GM19455 (cell line): ENCODE data around the gene FNBP1.
A peak's percentile ranks its signal among the peaks of the same experiment; 100 is the strongest.

Experiments used
- ATAC-seq: cut with Tn5 transposase; IDR thresholded peaks from one replicate; pipeline ENCODE4 v1.9.1; 2021; ENCODE audit not compliant: unreplicated experiment

Gene FNBP1

DNA sequence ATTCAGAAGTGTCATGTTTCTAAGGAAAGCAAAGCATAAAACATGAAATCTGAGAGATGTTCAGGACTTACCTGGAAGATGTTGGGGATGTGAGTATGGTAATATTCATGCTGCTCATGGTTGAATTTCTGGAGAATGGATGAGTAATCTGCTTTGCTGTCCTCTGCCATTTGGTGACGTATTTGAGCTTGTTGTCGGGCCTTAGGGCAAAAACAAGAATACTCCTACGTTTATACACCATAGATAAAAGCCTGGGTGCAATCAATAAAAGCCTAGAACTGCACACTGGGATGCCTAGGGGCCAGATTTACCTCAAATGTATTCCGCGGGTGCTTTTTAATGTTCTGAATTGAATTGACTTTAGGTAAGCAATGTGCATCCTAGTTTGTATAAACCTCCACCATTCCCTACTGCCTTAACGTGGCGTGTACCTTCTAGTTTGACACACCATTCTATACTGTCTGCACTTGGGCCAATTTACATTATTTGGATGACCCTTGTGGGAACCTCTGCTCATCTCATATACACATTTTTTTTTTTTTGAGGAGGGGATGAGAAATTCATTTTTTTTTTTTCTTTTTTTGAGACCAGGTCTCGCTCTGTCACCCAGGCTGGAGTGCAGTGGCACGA lies 113.4 kb downstream of the FNBP1 start:
- no peak for ATAC-seq

DNA sequence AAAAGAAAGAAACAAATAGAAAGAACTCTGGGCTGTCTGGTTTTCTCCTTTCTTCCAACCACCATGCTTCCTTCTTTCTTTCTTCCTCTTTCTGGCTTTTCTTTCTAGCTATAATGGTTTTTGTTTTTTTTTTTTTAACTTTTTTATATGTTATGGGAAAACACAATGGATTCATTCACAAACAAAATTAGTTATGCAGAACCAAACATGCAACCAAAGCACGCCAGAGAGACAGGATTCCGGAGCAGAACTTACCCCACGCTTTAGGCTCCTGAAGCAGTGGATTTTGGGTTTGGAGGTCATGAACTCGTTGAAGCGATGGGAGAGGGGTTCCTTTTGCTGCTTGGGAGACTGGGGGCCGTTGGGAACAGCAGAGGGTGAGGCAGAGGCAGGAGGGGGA lies 119.4 kb downstream of the FNBP1 start:
- ATAC-seq = no peak

DNA sequence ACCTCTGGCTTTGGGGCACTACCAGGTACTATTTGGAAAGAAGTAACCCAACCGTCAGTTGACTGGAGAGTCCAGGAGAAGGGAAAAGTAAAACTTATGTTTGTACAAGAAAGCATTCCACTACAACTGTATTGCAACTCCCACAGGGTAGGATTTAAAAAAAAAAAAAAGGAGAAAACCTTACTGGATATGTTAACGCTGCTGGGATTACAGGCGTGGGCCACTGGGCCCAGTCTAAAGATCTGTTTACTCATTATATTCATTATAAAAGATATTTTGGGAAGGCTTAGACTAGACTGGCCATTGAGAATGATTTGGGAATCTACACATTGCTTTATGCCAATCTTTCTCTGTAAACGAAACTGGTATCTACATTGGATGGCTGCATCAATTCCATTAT lies 121.1 kb downstream of the FNBP1 start:
- no peak for ATAC-seq

DNA sequence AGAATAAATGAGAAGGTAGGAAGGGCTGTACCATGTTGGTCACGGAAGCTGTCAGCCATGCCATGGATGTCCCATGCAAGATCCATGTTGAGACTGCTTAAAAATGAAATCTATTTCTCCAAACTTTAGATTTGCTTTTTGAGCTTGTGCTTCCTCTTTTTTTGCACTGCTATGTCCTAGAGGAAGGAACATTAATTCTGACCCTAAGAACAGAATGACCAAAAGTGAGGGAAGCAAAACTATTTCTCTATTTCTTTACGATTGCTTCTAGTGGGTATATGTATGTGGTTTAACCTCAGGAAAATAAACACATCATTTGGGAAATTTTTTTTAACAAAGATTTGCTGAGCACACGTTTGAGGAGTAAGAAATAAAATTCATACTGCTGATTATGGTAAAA lies 123.1 kb downstream of the FNBP1 start:
- ATAC-seq = no peak

DNA sequence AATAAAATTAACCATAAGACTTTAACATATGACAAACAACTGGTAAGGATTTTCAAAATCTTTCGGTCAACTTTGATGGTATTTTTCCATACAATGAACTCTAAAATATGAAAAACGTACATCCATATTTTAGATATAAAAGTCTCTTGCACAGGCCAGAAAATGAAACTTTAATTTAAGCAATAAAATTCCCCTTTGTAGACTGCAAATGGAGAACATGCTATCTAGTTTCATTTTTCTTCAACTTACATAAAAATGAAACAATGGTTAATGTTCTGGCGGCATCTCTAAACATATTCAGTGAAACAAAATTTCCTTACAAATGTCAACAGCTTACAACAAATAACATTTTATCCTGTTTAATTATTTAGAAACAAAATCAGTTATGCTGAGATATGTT lies 123.7 kb downstream of the FNBP1 start:
- no peak for ATAC-seq

DNA sequence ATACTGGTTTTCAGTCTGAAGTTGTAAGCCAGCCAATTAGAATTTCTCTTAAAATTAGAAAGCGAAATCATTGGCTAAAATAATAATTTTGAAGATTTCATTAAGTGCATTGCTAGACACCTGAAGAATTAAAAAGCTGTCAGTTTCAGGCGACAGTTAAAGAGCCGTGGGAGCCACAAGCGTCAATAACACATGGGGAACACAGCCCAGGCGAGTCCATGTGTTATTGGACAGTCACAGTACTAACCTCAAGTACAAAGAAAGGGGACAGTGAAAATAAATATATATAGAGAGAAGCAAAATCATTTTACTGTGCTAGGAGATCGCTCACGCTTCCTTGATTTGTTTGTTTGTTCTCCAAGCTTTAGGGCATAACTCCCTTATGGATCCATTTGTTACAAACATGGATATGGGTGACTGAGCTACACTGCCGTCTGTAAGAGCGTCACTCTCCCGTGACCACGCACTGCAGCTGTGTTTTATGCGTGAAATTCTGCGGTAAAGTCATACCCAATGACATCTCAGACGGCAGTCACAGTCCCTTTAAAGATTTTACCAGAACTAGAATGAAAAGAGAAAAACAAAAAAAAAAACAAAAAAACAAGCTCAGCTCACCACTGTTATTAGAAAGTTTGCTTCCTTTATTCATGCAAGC lies 124.6 kb downstream of the FNBP1 start:
- ATAC-seq = no peak

DNA sequence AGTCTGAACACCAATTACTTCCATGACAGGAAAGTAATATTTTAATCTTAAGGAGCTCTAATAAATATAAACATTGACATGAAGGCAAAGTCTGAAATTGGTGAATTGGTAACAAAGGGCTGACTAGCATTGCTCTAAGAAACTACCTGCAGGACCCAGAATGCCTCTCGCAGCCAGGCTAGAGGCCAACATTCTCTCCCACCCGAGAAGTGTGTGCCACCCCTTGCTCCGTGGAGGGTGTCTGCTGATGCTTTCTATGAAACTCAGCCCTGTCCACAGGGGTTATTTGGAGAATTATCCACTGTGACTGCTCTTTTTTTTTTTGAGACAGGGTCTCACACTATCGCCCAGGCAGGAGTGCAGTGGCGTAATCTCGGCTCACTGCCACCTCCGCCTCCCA lies 126.3 kb downstream of the FNBP1 start:
- no peak for ATAC-seq

DNA sequence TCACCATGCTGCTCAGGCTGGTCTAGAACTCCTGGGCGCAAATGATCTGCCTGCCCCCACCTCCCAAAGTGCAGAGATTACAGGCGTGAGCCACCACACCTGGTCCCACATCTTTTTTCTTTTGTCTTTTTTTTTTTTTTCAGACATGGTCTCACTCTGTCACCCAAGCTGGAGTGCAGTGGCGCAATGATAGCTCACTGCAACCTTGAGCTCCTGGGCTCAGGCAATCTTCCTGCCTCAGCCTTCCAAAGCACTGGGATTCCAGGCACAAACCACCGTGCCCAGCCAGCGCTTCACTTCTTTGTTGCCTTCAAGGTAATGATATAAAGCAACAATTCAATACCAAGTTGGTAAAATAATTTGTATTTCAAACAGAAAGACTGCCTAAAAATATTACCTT lies 128.9 kb downstream of the FNBP1 start:
- ATAC-seq = no peak

DNA sequence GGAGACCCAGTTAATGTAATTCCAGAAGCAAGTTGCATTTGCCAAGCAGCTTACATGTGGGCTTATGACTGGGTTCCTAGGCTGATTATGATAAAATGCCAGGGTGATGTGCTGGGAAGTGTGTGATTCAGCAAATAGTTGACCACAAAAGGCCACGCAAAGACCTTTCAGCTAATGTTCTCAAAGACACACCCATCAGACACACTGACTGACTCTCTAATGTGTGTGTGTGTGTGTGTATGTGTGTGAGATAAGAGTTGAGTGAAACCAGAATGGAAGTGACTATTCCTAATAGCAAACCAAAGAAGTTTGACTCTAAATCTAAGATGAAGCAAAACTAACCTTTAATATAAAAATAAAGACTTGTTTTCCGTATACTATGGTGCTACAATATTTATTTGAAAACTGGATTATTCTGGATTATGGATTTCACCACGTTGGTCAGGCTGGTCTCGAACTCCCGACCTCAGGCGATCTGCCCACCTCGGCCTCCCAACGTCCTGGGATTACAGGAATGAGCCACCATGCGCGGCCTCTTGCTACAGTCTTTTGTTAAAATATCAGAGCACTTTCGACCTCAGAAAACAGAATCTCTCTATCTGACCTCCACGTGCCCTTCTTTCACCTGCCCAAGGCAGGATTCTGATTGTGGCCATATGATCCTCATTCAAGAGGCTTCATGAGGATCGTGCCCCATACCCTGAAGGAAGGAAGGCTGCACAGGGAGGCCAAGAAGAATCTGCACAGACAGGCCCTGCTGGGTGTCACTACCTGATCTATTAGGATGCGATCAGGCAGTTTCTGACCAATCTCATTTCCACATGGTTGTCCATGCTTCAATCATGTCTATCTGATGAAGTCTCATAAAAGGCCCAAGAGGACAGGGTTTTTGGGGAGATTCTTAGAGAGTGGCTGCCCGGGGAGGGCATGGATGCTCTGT lies 132.1 kb downstream of the FNBP1 start:
- ATAC-seq = no peak

DNA sequence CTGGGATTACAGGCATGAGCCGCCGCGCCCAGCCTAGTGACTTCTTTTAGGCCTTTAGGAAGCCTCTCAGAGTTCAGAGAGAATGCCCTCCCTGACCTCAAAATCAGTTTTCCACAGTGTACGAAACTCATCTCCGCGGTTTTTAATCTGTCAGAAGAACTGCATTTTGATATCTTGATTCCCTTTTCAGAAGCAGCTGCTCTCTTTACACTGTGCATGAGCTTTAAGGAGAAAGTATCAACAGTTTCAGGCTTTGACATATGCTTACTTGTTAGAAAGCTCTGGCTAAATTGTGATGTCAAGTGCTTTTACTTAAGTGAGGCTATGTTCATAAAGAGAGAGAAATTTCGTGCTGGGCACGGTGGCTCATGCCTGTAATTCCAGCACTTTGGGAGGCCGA lies 133.1 kb downstream of the FNBP1 start:
- ATAC-seq = no peak

DNA sequence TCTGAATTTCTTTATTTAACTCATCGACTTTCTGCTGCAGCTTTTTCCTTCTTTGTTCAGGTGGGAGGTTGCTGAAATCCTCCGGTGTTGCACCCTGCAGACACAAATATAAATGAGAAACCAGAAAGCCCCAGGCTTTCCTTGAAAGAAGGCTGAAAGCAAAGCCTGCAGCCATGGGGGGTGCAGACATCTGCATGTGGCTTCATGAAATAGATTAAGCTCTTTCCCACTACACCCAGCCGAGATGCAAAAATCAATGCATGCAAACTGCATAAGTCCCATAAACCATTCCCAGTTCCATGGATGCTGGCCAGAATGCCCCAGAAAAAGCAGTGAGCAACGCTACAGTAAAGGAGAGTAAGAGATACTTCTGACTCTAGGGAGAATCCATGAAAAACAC lies 134.1 kb downstream of the FNBP1 start:
- ATAC-seq = no peak

DNA sequence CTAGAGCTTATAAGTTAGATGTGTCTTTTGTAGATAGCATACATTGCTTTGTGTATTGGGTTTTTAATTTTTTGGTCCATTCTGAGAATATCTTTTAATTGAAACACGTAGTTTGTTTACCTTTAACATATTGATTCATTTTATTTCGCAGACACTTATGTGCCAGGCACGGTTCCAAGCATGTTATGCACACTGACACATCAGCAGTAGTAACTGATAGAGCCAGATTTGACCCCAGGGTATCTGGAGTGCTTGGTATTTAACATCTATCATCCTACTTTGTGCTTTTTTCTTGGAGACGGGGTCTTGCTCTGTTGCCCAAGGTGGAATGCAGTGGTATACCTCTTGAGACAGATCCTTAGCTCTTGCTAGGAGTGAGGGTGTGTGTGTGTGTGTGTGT lies 135.8 kb downstream of the FNBP1 start:
- ATAC-seq = no peak

DNA sequence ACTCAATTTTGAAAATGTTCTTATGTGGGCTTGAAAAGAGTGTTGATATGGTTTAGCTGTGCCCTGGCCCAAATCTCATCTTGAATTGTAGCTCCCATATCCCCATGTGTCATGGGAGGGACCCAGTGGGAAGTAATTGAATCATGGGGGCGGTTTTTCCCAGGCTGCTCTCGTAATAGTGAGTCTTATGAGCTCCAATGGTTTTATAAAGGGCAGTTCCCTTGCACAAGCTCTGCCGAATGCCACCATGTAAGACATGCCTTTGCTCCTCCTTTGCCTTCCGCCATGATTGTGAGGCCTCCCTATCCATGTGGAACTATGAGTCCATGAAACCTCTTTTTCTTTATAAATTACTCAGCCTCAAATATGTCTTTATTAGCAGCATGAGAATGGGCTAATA lies 136.7 kb downstream of the FNBP1 start:
- ATAC-seq = no peak

DNA sequence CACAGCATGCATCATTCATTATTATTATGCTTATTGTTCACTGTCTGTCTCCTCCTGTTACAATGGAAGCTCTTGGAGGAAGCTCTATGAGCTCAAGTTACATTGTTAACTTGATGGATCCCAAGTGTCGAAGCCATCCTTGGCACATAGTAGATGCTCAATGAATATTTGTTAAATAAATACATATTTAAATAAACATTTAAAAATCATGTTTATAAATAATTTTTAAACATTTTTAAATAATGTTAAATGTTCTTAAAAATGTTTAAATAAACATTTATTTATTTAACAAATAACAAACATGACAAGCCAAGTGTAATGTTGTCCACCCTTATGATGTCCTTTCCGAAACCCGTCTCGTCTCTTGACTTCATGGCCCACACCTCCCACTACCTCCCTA lies 138.3 kb downstream of the FNBP1 start:
- no peak for ATAC-seq

DNA sequence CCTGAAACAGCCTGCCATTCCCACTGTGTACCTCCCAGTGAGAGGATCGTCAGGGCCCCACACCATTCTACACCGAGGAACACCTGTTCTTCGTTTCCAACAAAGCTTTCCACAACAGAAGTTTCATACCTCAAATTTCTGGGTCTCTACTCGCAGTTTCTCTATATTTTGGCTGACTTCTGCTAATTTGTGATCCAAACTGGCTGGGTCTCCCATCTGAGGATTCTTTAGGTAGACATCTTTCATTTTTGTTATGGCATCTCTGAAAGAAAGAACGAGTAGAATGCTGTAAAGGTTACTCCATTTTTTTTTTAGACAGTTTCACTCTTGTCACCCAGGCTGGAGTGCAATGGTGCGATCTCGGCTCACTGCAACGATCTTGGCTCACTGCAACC lies 140.3 kb downstream of the FNBP1 start:
- no peak for ATAC-seq

DNA sequence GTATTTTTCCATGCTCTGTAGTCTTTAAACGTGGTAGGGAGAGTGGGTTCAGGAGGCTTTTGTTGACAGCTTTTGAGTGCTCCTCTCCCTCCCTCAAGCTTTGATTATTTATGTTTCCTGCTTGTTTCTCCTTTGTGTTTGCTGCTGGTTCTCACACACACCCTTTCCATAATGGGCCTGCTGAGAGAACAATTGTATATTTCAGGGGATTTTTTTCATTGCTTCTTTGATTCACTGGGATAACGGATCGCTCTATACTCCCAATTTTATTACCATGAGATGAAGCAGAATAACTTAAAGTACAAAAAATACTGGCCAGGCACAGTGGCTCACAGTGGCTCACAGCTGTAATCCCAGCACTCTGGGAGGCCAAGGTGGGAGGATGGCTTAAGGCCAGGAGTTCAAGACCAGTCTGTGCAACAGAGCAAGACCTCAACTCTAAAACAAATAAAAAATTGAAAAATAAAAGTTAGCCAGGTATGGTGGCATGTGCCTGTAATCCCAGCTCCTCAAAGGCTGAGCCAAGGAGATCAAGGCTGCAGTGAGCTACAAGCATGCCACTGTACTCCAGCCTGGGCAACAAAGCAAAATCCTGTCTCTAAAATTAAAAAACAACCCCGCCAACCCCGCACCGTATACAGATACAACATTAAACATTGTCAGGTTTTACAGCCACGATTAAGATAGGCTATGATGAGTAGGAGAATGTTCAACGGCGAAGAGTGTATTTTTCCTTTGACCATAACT lies 140.8 kb downstream of the FNBP1 start:
- no peak for ATAC-seq

DNA sequence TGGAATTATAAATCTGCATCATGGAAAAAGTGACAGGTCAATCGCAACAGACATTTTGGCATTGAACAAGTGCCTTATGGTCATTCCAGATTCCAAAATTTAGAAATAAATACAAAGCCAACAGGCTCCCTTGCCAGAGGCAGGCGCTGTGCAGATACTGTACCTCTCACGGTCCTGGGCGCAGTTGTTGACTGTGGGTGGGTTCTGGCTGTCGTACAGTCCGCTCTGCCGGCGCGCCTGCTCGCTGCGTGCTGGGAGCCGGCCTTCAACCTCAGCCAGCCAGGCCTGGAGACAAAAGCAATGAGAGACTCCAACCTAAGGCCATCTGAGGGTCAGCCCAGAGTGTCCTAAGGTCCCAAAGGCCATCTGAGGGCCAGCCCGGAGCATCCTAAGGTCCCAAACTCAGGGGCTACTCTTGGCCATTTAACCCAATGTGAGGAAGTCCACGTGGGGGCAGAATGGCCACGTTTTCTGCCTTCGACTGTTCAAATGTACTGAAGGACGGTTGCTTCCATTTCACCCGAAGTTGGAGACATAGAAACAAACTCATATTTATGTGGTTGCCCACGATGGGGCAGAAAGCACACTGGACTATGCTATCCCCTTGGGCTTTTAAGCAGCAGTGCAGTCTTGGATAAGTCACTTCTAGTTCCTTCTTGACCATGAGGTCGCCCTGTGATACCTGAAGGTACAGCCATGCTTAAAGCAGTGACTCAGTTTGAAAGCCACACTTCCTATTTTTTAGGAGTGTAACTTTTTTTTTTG lies 142.5 kb downstream of the FNBP1 start:
- ATAC-seq = peak; percentile 74

DNA sequence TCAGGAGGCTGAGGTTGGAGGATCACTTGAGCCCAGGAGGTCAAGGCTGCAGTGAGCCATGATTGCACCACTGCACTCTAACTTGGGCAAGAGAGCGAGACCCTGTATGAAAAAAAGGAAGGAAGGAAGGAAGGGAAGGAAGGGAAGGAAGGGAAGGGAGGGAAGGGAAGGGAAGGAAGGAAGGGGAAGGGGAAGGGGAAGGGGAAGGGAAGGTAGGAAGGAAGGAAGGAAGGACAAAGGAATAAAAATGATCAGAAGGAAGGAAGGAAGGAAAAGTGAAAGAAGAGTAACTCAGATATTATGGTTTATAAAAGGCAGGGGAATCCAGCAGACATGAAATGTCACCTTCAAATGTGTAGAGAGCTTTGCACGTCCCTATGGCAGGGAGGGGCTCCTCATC lies 143.4 kb downstream of the FNBP1 start:
- no peak for ATAC-seq

DNA sequence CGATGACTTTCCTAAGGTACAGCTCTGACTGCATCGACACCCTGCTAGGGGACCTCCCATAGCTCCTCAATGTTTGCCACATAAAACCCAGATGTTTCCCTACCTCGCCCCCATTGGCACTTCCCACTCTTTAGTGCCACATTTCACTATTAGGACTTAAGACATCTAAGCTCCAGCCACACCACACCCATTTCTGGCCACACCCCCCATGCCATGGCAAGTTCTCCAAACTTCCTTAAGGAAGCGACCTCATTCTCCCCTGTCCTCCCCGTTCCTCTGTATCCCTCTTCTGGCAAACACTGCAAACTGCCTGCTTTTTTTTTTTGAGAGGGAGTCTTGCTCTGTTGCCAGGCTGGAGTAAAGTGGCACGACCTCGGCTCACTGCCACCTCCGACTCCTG lies 144.8 kb downstream of the FNBP1 start:
- ATAC-seq = no peak

DNA sequence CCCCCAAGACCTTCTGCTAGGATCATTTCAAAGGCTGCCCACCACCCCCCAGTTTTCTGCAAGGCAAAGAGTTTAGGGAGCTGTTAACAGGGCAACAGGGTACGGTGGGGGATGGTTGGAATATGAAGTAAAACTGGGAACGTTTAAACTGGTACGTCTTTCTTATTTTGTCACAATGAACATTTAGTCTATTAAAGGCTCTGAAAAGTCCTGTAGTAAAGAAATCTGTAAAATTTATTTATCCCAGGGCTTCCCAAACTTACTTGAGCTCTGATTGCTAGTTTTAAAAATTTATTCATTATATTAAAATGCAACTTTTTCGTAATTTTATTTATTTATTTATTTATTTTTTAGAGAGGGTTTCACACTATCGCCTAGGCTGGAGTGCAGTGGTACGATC lies 145.7 kb downstream of the FNBP1 start:
- no peak for ATAC-seq
